HAP-1 (cell line): ENCODE data around the gene TMEM198.

Experiments used
- DNase-seq, 2 experiments: peaks; one replicate each; pipeline ENCODE4 v3.0.0-alpha.2; 2016 to 2020; ENCODE audit warnings: low spot score in 2 of 2
- H3K27me3 ChIP-seq: fragments of 250-450 bp; sonication (Bioruptor Pico); 2 replicates; pipeline ENCODE4 v1.5.1; 2020; ENCODE audit warnings: low read depth, mild to moderate bottlenecking, moderate library complexity
- H3K36me3 ChIP-seq: fragments of 250-450 bp; sonication (Bioruptor Pico); replicated peaks from 2 replicates; pipeline ENCODE4 v1.5.1; 2020; ENCODE audit warnings: mild to moderate bottlenecking
- H3K4me1 ChIP-seq: fragments of 250-450 bp; sonication (Bioruptor Pico); 2 replicates; pipeline ENCODE4 v1.5.1; 2020; ENCODE audit warnings: mild to moderate bottlenecking
- H3K4me3 ChIP-seq: fragments of 250-450 bp; sonication (Bioruptor Pico); 2 replicates; pipeline ENCODE4 v1.5.1; 2020; ENCODE audit warnings: mild to moderate bottlenecking, moderate library complexity
- H3K9me3 ChIP-seq: fragments of 250-450 bp; sonication (Bioruptor Pico); 2 replicates; pipeline ENCODE4 v1.5.1; 2020; ENCODE audit warnings: mild to moderate bottlenecking, moderate library complexity
- in situ Hi-C: fragments of 300-500 bp; cut with MboI; formaldehyde crosslinking; loops from 3 replicates; pipeline ENCODE4 v1.14.3; 2020; ENCODE audit warnings: low sequenced_read_pairs, inconsistent platforms, mixed read lengths

TMEM198 gene

GRCh38 chr2:219514196-219514761 lies 29.5 kb upstream of the TMEM198 start, which contains the start of gene ASIC4:
TSS of gene ASIC4 (plus strand) at chr2:219514482. CDS start at chr2:219514725, 243 bp downstream.
- in situ Hi-C loops = no loop called here
- no peaks in the 10 kb centered on the region for H3K36me3 ChIP-seq
- no peaks in the 10 kb centered on the region for H3K9me3 ChIP-seq
- peaks cover 67% of the 10 kb centered on the region for H3K27me3 ChIP-seq
- no peak for DNase-seq
- H3K4me3 ChIP-seq = no peak within 1 kb of the TSS
- H3K4me1 ChIP-seq = peaks cover 4% of the 10 kb centered on the region

- Histone ChIP-seq H3K27me3 (peaks cover 68% of the 10 kb centered on the region), H3K4me3 (no peak overlapping the region), H3K4me1 (peaks cover 2% of the 10 kb centered on the region), H3K36me3 (no peaks in the 10 kb centered on the region), H3K9me3 (no peaks in the 10 kb centered on the region)
- DNase-seq = no peak
- in situ Hi-C loops = no loop called here
These were observed 29.0 kb upstream of the TMEM198 start for GRCh38 chr2:219514836-219515235.

- Histone ChIP-seq H3K9me3 (no peaks in the 10 kb centered on the region), H3K4me1 (no peaks in the 10 kb centered on the region; the same call in 1 of the 2 replicates), H3K27me3 (peaks cover 65% of the 10 kb centered on the region), H3K36me3 (no peaks in the 10 kb centered on the region), H3K4me3 (no peak overlapping the region)
- DNase-seq = no peak
- in situ Hi-C loops = no loop called here
These were observed 27.8 kb upstream of the TMEM198 start for GRCh38 chr2:219515874-219516629.

- no peaks in the 10 kb centered on the region for H3K36me3 ChIP-seq
- H3K4me1 ChIP-seq = peaks cover 2% of the 10 kb centered on the region
- no peaks in the 10 kb centered on the region for H3K9me3 ChIP-seq
- in situ Hi-C loops = no loop called here
- H3K27me3 ChIP-seq = peaks cover 61% of the 10 kb centered on the region
- no peak for DNase-seq
- H3K4me3 ChIP-seq = no peak overlapping the region
These were observed 26.9 kb upstream of the TMEM198 start for GRCh38 chr2:219516888-219517287.

- in situ Hi-C loops = no loop called here
- Histone ChIP-seq H3K9me3 (no peaks in the 10 kb centered on the region), H3K4me1 (peaks cover 7% of the 10 kb centered on the region), H3K36me3 (no peaks in the 10 kb centered on the region), H3K27me3 (peaks cover 48% of the 10 kb centered on the region), H3K4me3 (no peak overlapping the region)
- DNase-seq = no peak
These were observed 25.7 kb upstream of the TMEM198 start for GRCh38 chr2:219517954-219518778.

GRCh38 chr2:219519526-219519916 lies 24.3 kb upstream of the TMEM198 start:
- Histone ChIP-seq H3K9me3 (no peaks in the 10 kb centered on the region), H3K27me3 (peaks cover 35% of the 10 kb centered on the region), H3K36me3 (no peaks in the 10 kb centered on the region), H3K4me3 (no peak overlapping the region), H3K4me1 (peaks cover 7% of the 10 kb centered on the region)
- DNase-seq = no peak
- in situ Hi-C loops = no loop called here

- H3K4me1 ChIP-seq = peaks cover 7% of the 10 kb centered on the region
- no peaks in the 10 kb centered on the region for H3K9me3 ChIP-seq
- no peak for DNase-seq
- in situ Hi-C loops = no loop called here
- no peaks in the 10 kb centered on the region for H3K36me3 ChIP-seq
- H3K27me3 ChIP-seq = peaks cover 29% of the 10 kb centered on the region
- no peak overlapping the region for H3K4me3 ChIP-seq
These were observed 23.7 kb upstream of the TMEM198 start for GRCh38 chr2:219520079-219520478.

GRCh38 chr2:219521066-219521880 lies 22.6 kb upstream of the TMEM198 start:
- Histone ChIP-seq H3K4me3 (no peak overlapping the region), H3K9me3 (no peaks in the 10 kb centered on the region), H3K4me1 (peaks cover 7% of the 10 kb centered on the region), H3K27me3 (peaks cover 17% of the 10 kb centered on the region), H3K36me3 (no peaks in the 10 kb centered on the region)
- DNase-seq = peak; percentile 50 to 81
- in situ Hi-C loops = no loop called here

GRCh38 chr2:219522111-219523030 lies 21.5 kb upstream of the TMEM198 start:
- Histone ChIP-seq H3K27me3 (peaks cover 15% of the 10 kb centered on the region), H3K9me3 (no peaks in the 10 kb centered on the region), H3K4me3 (no peak overlapping the region), H3K4me1 (peaks cover 7% of the 10 kb centered on the region), H3K36me3 (no peaks in the 10 kb centered on the region)
- in situ Hi-C loops = no loop called here
- peak; percentile 24 to 70 for DNase-seq

- H3K9me3 ChIP-seq = no peaks in the 10 kb centered on the region
- in situ Hi-C loops = no loop called here
- peaks cover 18% of the 10 kb centered on the region for H3K27me3 ChIP-seq
- peaks cover 7% of the 10 kb centered on the region for H3K4me1 ChIP-seq
- H3K36me3 ChIP-seq = no peaks in the 10 kb centered on the region
- no peak for DNase-seq
- no peak overlapping the region for H3K4me3 ChIP-seq
These were observed 20.7 kb upstream of the TMEM198 start for GRCh38 chr2:219523031-219523671.

GRCh38 chr2:219524817-219525216 lies 19.0 kb upstream of the TMEM198 start:
- peaks cover 29% of the 10 kb centered on the region for H3K27me3 ChIP-seq
- no peaks in the 10 kb centered on the region for H3K9me3 ChIP-seq
- in situ Hi-C loops = loop anchor here (5.0 kb wide), 1 partner anchor 53 kb away; no protein-coding TSS in a partner anchor
- H3K4me3 ChIP-seq = no peak overlapping the region
- H3K4me1 ChIP-seq = peaks cover 7% of the 10 kb centered on the region
- no peak for DNase-seq
- no peaks in the 10 kb centered on the region for H3K36me3 ChIP-seq

GRCh38 chr2:219525533-219526232 lies 18.1 kb upstream of the TMEM198 start:
- peaks cover 32% of the 10 kb centered on the region for H3K27me3 ChIP-seq
- H3K4me3 ChIP-seq = no peak overlapping the region
- peaks cover 7% of the 10 kb centered on the region for H3K4me1 ChIP-seq

More at GRCh38 chr2:219525533-219526232, 18.1 kb upstream of the TMEM198 start:
- no peaks in the 10 kb centered on the region for H3K9me3 ChIP-seq
- no peaks in the 10 kb centered on the region for H3K36me3 ChIP-seq
- no peak for DNase-seq
- in situ Hi-C loops = loop anchor here (5.0 kb wide), 1 partner anchor 53 kb away; no protein-coding TSS in a partner anchor
